Stimulated activated CD4-positive, alpha-beta T cell treated with anti-CD3 and anti-CD28 coated beads, Interleukin-15, amount 100 ng/mL, for 1 hour (primary cell): ENCODE results near the gene PCYT1B.

Experiments used
- DNase-seq, 2 donors: peaks; one replicate each; pipeline ENCODE4 v3.0.0-alpha.2; 2020; ENCODE audit warnings: low read depth in 1 of 2, low spot score in 1 of 2

Gene PCYT1B

DNA sequence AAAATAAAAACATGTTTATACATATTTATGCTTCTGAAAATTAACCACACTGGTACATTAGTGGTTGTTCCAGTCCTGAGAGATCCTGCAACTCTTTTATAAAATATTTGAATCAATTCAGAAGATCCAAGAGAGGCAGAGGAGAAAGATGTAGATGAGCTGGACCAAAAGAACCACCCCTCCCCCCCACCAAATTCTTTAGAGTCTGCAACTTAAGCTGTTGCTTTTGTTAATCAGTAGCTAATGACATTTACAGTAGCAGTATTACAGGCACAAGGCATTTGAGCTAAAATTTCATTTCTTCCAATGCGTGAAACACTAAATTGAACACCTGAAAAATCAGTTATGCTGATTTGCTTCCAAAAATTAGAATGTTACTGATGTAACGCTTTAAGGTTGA, 120.5 kb downstream of the PCYT1B start:
- no peak for DNase-seq

DNA sequence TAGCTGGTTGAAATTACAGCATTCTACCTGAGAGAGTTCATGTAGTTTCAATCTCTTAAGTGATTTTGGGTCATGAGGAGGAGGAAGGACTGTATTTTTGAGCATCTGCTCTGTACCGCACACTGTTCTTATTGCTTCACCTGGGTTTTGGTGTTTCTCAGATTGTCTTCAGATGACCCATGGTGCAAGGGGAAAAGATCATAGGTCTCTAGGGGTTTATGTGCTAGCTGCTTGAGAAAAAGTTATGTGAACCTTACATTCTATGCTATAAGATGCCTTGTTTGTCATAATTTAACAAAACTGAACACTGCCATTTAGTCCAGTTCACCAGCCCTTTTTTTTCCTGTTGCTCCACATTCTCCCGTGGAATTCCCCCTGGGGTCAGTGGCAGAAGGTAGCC, 121.7 kb downstream of the PCYT1B start:
- no peak for DNase-seq

DNA sequence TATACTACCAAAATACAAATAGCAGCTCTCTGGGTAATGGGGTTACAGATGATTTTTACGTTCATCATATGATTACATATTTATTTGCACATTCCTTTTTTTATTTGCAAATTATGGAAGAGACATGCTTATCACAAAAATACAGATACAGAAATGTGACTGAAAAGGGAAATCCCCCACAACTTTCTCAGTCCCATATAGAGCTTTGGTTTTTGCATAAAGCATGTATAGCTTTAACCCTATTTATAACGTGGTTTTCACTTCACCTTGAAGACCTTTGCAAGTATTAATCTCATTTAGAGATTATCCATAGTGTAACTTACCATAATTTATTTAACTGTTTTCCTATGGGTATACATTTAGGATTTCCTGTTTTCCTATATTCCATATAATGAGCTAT, 126.7 kb downstream of the PCYT1B start:
- no peak for DNase-seq

DNA sequence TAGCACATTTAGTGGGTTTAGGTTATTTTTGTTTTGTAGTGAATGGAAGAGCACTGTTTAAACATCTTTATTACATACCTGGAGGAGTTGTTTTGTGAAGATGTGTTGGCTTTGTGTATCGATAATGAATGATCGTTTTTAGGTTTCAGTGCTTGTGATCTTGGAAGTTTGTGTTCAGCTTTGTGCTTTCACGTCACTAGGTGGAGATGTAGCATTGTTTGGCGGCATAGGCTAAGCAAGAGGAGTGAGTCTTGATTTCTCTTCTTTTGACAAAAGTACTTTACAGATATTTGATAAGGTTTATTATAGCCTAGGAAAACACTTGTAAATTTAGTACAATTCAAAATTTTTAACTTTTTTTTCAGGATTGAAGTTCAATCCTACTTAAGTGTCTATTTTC, 131.7 kb downstream of the PCYT1B start:
- DNase-seq, result no peak

DNA sequence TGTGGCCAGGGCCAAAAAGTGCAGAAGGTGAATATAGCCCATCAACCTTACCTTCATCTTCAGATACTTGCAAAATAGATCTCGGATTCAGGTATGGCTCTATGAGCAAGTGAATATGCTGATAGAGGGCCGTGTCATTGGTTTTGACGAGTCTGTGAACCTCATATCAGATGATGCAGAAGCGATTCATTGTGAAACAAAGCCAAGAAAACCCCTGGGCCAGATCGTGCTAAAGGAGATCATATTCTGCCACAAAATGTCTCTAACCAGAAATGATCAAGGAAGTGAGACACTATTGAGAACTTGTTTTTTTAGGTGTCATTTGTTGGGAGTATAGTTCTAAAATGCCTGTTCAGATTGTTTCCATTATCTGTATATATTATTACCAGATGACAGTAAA, 133.7 kb downstream of the PCYT1B start:
- no peak for DNase-seq

DNA sequence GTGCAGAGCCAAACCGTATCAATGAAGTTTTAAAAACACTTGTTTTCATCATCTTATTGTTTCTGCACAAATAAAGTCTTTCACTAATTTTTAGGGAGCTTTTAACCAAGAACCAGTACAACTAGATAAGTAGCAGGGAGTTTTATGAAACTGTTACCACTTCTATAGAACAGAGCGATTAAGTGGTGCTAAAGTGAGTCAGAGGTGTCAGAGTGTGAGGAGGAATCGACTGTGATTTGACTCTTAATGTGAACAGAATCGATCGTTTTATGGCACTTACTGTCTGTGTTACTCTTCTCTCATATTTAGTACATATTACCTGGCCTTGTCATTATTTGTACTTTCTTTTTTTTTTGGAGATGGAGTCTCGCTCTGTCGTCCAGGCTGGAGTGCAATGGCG, 138.8 kb downstream of the PCYT1B start:
- no peak for DNase-seq
